Parathyroid adenoma (tissue), 2 donors: ENCODE measurements around the gene CHST3.
"Not testable (repeated sequence)": the region's sequence is repeated elsewhere in the genome, so short reads cannot be mapped to it uniquely, and the experiment has no call there.

Experiments
- H2AFZ ChIP-seq: fragments of 300-600 bp; sonication (generic); one replicate; pipeline ENCODE4 v1.7.0; 2017; ENCODE audit warnings: antibody characterized with exemption, mild to moderate bottlenecking
- H3K27ac ChIP-seq: fragments of 300-600 bp; sonication (generic); one replicate; pipeline ENCODE4 v1.7.0; 2017
- H3K27me3 ChIP-seq: fragments of 300-600 bp; sonication (generic); one replicate; pipeline ENCODE4 v1.7.0; 2017; ENCODE audit warnings: low read length; ENCODE audit not compliant: control insufficient read depth, insufficient read depth
- H3K36me3 ChIP-seq: fragments of 300-600 bp; sonication (generic); one replicate; pipeline ENCODE4 v1.7.0; 2017; ENCODE audit warnings: low read length; ENCODE audit not compliant: control insufficient read depth, insufficient read depth
- H3K4me1 ChIP-seq: fragments of 300-600 bp; sonication (generic); one replicate; pipeline ENCODE4 v1.7.0; 2017; ENCODE audit warnings: control low read depth
- H3K4me2 ChIP-seq: fragments of 300-600 bp; sonication (generic); one replicate; pipeline ENCODE4 v1.7.0; 2017; ENCODE audit warnings: low read length
- H3K4me3 ChIP-seq: fragments of 300-600 bp; sonication (generic); one replicate; pipeline ENCODE4 v1.7.0; 2017; ENCODE audit warnings: low read depth, low read length
- H3K79me2 ChIP-seq: fragments of 300-600 bp; sonication (generic); one replicate; pipeline ENCODE4 v1.7.0; 2017; ENCODE audit warnings: control low read depth
- H3K9ac ChIP-seq: fragments of 300-600 bp; sonication (generic); one replicate; pipeline ENCODE4 v1.7.0; 2017; ENCODE audit warnings: mild to moderate bottlenecking
- H3K9me3 ChIP-seq: fragments of 300-600 bp; sonication (generic); one replicate; pipeline ENCODE4 v1.7.0; 2017; ENCODE audit warnings: low read length; ENCODE audit not compliant: control insufficient read depth
- TF ChIP-seq, protein P1 (sequence below): fragments of 300-600 bp; sonication (generic); IDR thresholded peaks from one replicate; pipeline ENCODE4 v1.7.0; 2017; ENCODE audit warnings: antibody characterized with exemption, mild to moderate bottlenecking
- donor health status: primary hyperparathyroidism.

CHST3 gene

GRCh38 chr10:71982269-71983178, 18.3 kb downstream of the CHST3 start:
- H3K27ac ChIP-seq, result no peak overlapping the region
- peaks cover 2% of the 10 kb centered on the region for H3K79me2 ChIP-seq
- no peak overlapping the region for H3K4me3 ChIP-seq
- TF ChIP-seq, protein P1, sequence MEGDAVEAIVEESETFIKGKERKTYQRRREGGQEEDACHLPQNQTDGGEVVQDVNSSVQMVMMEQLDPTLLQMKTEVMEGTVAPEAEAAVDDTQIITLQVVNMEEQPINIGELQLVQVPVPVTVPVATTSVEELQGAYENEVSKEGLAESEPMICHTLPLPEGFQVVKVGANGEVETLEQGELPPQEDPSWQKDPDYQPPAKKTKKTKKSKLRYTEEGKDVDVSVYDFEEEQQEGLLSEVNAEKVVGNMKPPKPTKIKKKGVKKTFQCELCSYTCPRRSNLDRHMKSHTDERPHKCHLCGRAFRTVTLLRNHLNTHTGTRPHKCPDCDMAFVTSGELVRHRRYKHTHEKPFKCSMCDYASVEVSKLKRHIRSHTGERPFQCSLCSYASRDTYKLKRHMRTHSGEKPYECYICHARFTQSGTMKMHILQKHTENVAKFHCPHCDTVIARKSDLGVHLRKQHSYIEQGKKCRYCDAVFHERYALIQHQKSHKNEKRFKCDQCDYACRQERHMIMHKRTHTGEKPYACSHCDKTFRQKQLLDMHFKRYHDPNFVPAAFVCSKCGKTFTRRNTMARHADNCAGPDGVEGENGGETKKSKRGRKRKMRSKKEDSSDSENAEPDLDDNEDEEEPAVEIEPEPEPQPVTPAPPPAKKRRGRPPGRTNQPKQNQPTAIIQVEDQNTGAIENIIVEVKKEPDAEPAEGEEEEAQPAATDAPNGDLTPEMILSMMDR, result no peak
- H2AFZ ChIP-seq, result no peak overlapping the region
- H3K9ac ChIP-seq, result no peak overlapping the region
- H3K4me1 ChIP-seq, result no peaks in the 10 kb centered on the region
- no peak overlapping the region for H3K4me2 ChIP-seq
- H3K36me3 ChIP-seq, result no peaks in the 10 kb centered on the region
- no peaks in the 10 kb centered on the region for H3K27me3 ChIP-seq
- no peaks in the 10 kb centered on the region for H3K9me3 ChIP-seq

DNA sequence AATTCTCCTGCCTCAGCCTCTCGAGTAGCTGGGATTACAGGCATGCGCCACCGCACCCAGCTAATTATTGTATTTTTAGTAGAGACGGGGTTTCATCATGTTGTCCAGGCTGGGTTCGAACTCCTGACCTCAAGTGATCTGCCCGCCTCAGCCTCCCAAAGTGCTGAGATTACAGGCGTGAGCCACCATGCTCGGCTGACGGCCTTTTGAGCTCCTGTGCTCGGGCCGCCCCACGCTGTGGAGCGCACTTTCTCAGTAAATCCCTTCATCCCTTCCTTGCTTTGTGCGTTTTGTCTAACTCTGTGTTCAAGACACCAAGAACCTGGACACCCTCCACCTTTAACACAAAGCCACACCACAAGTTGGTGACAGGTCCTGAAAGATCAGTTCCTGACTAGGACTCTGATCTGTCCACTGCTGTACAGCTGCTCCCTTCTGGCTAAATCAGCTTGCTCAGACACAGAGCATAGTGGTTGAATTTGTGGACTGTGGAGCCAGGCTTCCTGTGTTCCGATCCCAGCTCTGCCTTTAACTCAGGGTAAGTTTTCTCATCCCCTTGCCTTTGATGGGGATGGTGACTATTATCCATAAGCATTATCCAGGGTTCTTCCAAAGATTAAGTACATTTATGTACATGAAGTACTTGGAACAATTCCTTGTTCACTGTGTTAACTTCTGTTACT, 20.1 kb downstream of the CHST3 start:
- Histone ChIP-seq H3K9ac (no peak overlapping the region), H3K27ac (peak overlapping the region; percentile 24), H2AFZ (no peak overlapping the region), H3K27me3 (no peaks in the 10 kb centered on the region), H3K4me2 (no peak overlapping the region), H3K4me3 (no peak overlapping the region), H3K36me3 (no peaks in the 10 kb centered on the region), H3K79me2 (peaks cover 2% of the 10 kb centered on the region), H3K9me3 (no peaks in the 10 kb centered on the region), H3K4me1 (no peaks in the 10 kb centered on the region)
- TF ChIP-seq, protein P1, result no peak

DNA sequence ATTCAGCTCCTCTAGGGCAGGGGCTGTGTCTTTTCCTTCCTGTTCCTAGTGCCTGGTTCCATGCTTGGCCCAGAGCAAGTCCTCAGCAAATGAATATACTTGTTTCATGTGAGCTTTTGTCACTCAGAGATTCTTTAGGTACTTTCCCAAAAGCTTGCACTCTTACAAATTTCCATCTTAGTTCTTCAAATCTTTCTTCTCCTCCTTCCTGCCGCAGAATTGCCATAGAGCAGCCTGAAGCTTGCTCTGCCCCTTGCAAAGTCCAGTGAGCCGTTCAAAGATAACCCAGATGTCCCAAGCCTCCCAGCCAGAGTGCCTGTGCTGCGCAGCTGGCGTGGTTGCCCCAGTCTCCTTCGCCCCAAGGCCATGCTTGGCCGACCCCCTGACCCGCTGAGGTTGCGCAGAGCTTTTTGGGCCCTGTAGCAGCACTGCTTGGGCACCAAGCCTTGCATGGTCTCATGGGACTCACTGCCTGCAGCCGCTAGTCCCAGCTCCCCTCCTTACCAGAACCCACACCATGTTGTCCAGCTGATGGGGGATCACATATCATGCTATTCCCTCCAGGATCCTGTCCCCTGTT, 20.7 kb downstream of the CHST3 start:
- no peak overlapping the region for H3K9ac ChIP-seq
- no peak overlapping the region for H3K4me2 ChIP-seq
- peaks cover 2% of the 10 kb centered on the region for H3K79me2 ChIP-seq
- TF ChIP-seq, protein P1, result no peak
- peak overlapping the region; percentile 60 for H3K27ac ChIP-seq
- H3K36me3 ChIP-seq, result no peaks in the 10 kb centered on the region
- H3K27me3 ChIP-seq, result no peaks in the 10 kb centered on the region
- no peak overlapping the region for H3K4me3 ChIP-seq
- H3K9me3 ChIP-seq, result no peaks in the 10 kb centered on the region
- no peak overlapping the region for H2AFZ ChIP-seq
- H3K4me1 ChIP-seq, result no peaks in the 10 kb centered on the region

- H3K4me3 ChIP-seq, result no peak overlapping the region
- peaks cover 1% of the 10 kb centered on the region for H3K79me2 ChIP-seq
- no peaks in the 10 kb centered on the region for H3K36me3 ChIP-seq
- H3K9ac ChIP-seq, result no peak overlapping the region
- no peaks in the 10 kb centered on the region for H3K4me1 ChIP-seq
- no peaks in the 10 kb centered on the region for H3K27me3 ChIP-seq
- TF ChIP-seq, protein P1, result no peak
- H3K9me3 ChIP-seq, result no peaks in the 10 kb centered on the region
- H2AFZ ChIP-seq, result no peak overlapping the region
- H3K4me2 ChIP-seq, result no peak overlapping the region
- H3K27ac ChIP-seq, result peak overlapping the region; percentile 60
These were observed 21.5 kb downstream of the CHST3 start for GRCh38 chr10:71985542-71986250.

DNA sequence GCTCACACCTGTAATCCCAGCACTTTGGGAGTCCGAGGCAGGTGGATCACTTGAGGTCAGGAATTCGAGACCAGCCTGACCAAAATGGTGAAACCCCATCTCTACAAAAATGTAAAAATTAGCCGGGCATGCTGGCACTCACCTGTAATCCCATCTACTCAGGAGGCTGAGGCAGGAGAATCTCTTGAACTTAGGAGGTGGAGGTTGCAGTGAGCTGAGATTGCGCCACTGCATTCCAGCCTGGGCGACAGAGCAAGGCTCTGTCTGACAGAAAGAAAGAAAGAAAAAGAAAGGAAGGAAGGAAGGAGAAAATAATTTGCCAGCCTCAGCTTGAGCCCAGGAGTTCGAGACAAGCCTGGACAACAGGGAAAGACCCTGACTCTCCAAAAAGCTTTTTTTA, 24.7 kb downstream of the CHST3 start:
- not testable (repeated sequence) for H3K4me2 ChIP-seq, H3K9me3 ChIP-seq, H3K79me2 ChIP-seq, H3K27me3 ChIP-seq, H3K36me3 ChIP-seq, H3K9ac ChIP-seq, H3K27ac ChIP-seq, H3K4me1 ChIP-seq, H2AFZ ChIP-seq, H3K4me3 ChIP-seq
